HFFc6 (cell line): ENCODE results near the gene CPLANE2. TPM values are rescaled to one million over a fixed set of nuclear protein-coding genes. Genes with fewer than 3 reads are reported as not detected.

ENCODE experiments used
- DNase-seq: peaks from one replicate; pipeline ENCODE4 v3.0.0-alpha.2; 2018
- H3K27ac Mint-ChIP-seq: 2 replicates; pipeline ENCODE4 v1.8.0; 2020; ENCODE audit warnings: mild to moderate bottlenecking, mixed read lengths
- H3K27me3 Mint-ChIP-seq: 2 replicates; pipeline ENCODE4 v1.8.0; 2021; ENCODE audit warnings: mild to moderate bottlenecking, moderate library complexity, mixed read lengths; ENCODE audit not compliant: insufficient read depth
- H3K36me3 Mint-ChIP-seq: 2 replicates; pipeline ENCODE4 v1.8.0; 2021; ENCODE audit warnings: low read depth, mixed read lengths
- H3K4me1 Mint-ChIP-seq: 2 replicates; pipeline ENCODE4 v1.8.0; 2020; ENCODE audit warnings: low read depth, mixed read lengths
- H3K4me3 Mint-ChIP-seq: 2 replicates; pipeline ENCODE4 v1.8.0; 2020; ENCODE audit warnings: mild to moderate bottlenecking, moderate library complexity, mixed read lengths
- H3K9me3 Mint-ChIP-seq: 2 replicates; pipeline ENCODE4 v1.8.0; 2020; ENCODE audit warnings: mild to moderate bottlenecking, mixed read lengths
- CTCF ChIP-seq: fragments of 200-600 bp; sonication (generic); IDR thresholded peaks from 2 replicates; pipeline ENCODE4 v1.5.0; 2021; ENCODE audit warnings: antibody characterized with exemption, mild to moderate bottlenecking
- total RNA-seq, 6 experiments: library from RNA; stranded (reverse); fragmentation: NEBNext Ultra II Directional; extraction: Animal tissue kit (Norgen Biotek cat#: 25700); gene quantifications; 2 replicates in 1 of 6; 3 replicates in 5 of 6; pipeline ENCODE4 v1.2.3, GENCODE V29; 2021

Gene CPLANE2
- total RNA-seq, 6 experiments from 2014 or later, result 6.5 to 11.8 (median 7.5) TPM

DNA sequence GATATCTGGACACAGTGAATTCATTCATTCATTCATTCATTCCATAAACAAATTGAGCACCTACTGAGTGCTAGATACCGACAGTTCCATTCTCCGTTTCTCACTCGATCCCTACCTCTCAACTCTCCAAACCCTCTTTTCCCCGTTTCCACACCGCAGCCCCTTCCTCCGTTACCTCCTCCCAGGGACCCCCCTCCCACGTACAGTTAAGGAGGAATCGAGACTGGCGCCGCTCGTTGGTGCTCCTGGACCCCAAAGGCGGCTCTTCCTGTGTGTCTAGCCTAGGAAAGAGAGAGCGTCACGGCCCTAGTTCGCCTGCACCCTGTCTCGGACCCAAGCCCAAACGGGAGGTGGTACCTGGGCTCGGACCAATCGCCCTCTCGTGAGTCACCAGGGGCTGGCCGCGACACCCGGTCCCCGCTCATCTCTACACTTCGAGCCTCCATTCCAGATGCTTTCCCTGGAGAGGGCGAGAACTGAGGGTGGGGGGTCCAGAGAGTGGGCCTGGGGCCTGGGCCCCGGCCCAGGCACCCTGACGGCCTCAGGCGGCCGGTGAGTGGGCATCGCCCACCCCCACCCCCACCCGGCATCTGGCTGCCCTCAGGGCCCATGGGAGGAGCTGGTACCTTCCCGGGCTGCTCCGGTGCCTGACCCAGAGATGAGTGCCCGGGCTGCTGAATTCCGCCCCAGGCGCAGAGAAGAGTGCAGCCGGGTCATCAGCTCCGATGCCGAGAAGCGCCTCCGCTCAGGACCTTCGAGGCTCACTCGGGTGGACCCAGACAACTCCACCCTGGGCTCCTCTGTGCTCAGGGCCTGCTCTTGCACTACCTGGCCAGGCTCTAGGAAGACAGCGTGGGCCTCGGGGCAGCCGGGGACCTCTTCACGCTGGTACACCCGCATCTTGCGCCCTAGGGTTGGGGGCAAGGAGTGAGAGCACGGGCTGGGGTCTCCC is 29.4 kb downstream of the CPLANE2 start:
- peak overlapping the region; percentile 99 for H3K27ac Mint-ChIP-seq
- H3K4me3 Mint-ChIP-seq, result peak overlapping the region; percentile 89
- peaks cover 13% of the 10 kb centered on the region; the same call in 1 of the 2 replicates for H3K27me3 Mint-ChIP-seq
- DNase-seq, result peak; percentile 10
- no peaks in the 10 kb centered on the region for H3K36me3 Mint-ChIP-seq
- H3K4me1 Mint-ChIP-seq, result peaks cover 5% of the 10 kb centered on the region; the same call in 1 of the 2 replicates
- TF ChIP-seq CTCF, result no peak
- no peaks in the 10 kb centered on the region for H3K9me3 Mint-ChIP-seq

DNA sequence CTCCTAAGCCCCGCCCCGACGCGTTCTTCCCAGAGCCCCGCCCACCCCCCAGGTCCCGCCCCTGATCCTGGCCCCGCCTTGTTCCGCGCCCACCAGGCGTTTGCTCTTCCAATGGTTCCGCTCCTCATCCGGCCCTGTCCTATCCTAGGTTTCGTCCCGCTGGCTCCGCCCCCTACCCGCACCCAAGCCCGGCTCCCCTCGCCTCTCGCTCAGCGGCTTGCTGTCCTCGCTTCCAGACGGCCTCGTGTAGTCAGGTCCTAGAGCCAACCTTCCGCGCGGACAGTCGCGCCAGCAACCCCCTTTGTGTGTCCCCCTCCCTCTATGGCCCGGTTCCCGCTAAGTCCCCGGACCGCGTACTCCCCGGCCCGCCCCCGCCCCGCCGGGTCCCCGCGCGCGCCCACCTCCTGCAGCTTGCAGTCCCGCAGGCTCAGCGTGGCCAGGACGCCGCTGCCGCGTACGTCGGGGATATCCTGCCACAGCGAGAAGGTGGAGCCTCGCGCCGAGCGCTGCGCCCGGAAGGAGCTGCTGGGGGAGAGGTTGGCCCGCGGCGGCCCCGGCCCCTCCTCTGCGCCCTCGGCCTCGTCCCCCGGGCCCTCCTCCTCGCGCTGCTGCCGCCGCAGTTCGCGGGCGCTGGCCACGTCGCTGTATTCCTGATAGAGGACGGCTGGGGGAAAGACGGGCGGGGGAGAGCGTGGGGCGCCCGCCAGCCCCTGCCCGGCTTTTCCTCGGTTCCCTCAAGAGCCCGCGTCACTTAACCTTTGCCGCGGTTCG is 30.3 kb downstream of the CPLANE2 start:
- peaks cover 10% of the 10 kb centered on the region; the same call in 1 of the 2 replicates for H3K27me3 Mint-ChIP-seq
- DNase-seq, result peak; percentile 96
- peak overlapping the region; percentile 89 for H3K4me3 Mint-ChIP-seq
- H3K27ac Mint-ChIP-seq, result peak overlapping the region; percentile 99
- H3K4me1 Mint-ChIP-seq, result peaks cover 5% of the 10 kb centered on the region; the same call in 1 of the 2 replicates
- no peak for TF ChIP-seq CTCF
- H3K36me3 Mint-ChIP-seq, result no peaks in the 10 kb centered on the region
- H3K9me3 Mint-ChIP-seq, result no peaks in the 10 kb centered on the region

DNA sequence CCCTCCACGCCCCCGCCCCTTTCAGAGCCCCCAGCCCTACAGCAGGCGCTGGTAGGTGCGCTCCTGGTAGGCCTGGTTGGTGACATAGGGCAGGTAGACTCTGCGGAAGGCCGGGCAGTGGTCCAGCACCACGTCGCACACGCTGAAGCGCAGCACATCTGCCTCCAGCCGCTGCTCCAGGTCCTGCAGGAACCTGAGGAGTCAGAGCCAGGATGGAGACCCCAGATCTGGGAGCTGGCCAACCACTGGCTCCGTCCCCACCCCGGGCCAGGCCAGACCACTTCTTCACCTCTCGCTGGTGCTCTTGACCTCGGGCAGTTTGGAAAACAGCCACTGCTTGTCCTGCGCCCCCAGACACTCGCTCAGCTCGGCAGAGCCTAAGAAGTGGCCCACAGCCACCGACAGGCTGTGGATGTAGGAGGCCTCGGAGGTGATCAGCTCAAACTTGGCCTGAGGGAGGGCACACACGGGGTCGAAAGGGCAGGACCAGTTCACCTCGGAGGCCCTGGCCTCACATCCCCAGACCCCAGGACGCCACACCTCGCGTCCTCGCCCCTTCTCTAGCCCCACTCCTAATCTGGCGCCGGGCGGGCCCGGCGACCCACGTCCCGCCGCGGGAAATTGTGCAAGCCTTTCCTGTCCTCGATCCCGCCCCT is 31.0 kb downstream of the CPLANE2 start:
- Mint-ChIP-seq H3K36me3 (no peaks in the 10 kb centered on the region), H3K27me3 (peaks cover 11% of the 10 kb centered on the region), H3K4me1 (peaks cover 5% of the 10 kb centered on the region; the same call in 1 of the 2 replicates), H3K4me3 (peak overlapping the region; percentile 89), H3K9me3 (no peaks in the 10 kb centered on the region), H3K27ac (peak overlapping the region; percentile 99; the same call in 1 of the 2 replicates)
- TF ChIP-seq CTCF, result no peak
- DNase-seq, result no peak

DNA sequence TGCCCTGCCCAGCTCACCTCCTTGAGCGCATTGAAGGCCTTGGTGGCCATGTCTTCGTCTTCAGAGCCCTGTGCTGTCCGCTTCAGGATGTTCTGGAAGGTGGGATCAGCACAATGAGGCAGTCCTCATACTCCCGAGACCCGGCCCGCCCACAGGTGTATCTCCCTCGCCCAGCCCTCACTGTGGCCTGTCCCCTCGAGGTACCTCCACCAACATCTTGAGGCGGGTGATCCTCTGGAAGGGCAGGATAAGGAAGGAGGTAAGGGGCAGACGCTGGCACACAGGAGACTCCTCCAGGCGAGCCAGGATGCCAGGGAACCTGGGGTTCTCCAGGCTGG is 31.7 kb downstream of the CPLANE2 start:
- H3K4me3 Mint-ChIP-seq, result no peak overlapping the region

More for the DNA sequence above, 31.7 kb downstream of the CPLANE2 start:
- no peaks in the 10 kb centered on the region for H3K9me3 Mint-ChIP-seq
- no peak for TF ChIP-seq CTCF
- H3K4me1 Mint-ChIP-seq, result peaks cover 5% of the 10 kb centered on the region; the same call in 1 of the 2 replicates
- DNase-seq, result no peak
- peaks cover 7% of the 10 kb centered on the region for H3K27me3 Mint-ChIP-seq
- no peak overlapping the region for H3K27ac Mint-ChIP-seq
- no peaks in the 10 kb centered on the region for H3K36me3 Mint-ChIP-seq
